ENCODE results near the gene ABCD3. TPM values are rescaled to one million over a fixed set of nuclear protein-coding genes. Genes with fewer than 3 reads are reported as not detected.
A peak's percentile ranks its signal among the peaks of the same experiment; 100 is the strongest.

Gene ABCD3
- total and polyA plus RNA-seq, 2 of the 13 experiments (the other 11 are each of a cell fraction or from before 2014, with no cell fraction given), result 27.5 to 166 TPM

DNA sequence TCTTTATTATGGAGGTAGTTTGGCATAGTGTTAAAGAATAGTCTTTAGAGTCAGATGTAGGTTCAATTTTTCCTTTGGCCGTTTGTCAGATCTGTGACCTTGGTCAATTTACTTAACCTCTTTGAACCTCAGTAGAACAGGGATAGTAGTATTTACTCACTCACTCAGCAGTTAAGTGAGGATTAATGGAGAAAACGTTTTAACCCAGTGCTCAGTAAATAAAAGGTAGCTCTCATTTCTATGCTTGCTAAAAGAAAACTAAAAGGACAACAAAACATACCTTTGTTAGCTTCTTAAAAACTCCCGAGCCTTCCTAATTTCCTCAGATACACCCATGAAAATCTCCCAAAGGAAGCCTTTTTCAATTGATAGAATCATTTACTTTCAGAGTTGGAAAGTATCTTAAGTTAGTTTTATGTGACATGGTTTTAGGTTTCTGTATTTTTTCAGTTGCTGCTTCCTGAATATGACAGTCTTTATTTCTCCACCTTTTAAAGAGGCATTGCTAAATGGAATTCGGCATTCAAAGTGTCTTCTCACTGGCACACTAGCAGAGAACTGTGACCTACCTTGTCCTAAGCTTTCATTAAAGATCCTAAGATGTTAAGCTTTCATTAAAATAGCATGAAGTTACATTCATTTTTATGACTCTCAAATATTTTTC lies 7.8 kb downstream of the ABCD3 start (continued):
- TF ChIP-seq, protein P1, sequence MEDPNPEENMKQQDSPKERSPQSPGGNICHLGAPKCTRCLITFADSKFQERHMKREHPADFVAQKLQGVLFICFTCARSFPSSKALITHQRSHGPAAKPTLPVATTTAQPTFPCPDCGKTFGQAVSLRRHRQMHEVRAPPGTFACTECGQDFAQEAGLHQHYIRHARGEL (CRISPR knock-in tag; IDR thresholded peaks at IDR 0.05), result no peak
- TF ChIP-seq ZNF709 (CRISPR knock-in tag; IDR thresholded peaks at IDR 0.05) (no peak), GFI1 (CRISPR knock-in tag; IDR thresholded peaks at IDR 0.05; ENCODE audit: borderline replicate concordance) (peak; percentile 58; the same call in 1 of the 2 replicates), SMAD1 (CRISPR knock-in tag; IDR thresholded peaks at IDR 0.05; ENCODE audit: borderline replicate concordance, low read depth) (no peak), ZKSCAN1 (IDR thresholded peaks at IDR 0.05; ENCODE audit: low read length) (no peak), TCF12 (IDR thresholded peaks at IDR 0.05) (no peak), TCF12 (CRISPR knock-in tag; IDR thresholded peaks at IDR 0.05) (peak; percentile 33; the same call in 1 of the 2 replicates), PHF5A (CRISPR knock-in tag; IDR thresholded peaks at IDR 0.05; ENCODE audit: low read depth, unreplicated experiment) (peak; percentile 33), JUNB (CRISPR knock-in tag; IDR thresholded peaks at IDR 0.05; ENCODE audit: borderline replicate concordance) (no peak), ZBTB7A (CRISPR knock-in tag; IDR thresholded peaks at IDR 0.05) (no peak), DR1 (CRISPR knock-in tag; IDR thresholded peaks at IDR 0.05) (no peak), IKZF1 (IDR thresholded peaks at IDR 0.05) (no peak), DPF2 (CRISPR knock-in tag; IDR thresholded peaks at IDR 0.05; ENCODE audit: borderline replicate concordance, low read depth) (peak; percentile 82; the same call in 1 of the 2 replicates)
- TF ChIP-seq, protein P2, sequence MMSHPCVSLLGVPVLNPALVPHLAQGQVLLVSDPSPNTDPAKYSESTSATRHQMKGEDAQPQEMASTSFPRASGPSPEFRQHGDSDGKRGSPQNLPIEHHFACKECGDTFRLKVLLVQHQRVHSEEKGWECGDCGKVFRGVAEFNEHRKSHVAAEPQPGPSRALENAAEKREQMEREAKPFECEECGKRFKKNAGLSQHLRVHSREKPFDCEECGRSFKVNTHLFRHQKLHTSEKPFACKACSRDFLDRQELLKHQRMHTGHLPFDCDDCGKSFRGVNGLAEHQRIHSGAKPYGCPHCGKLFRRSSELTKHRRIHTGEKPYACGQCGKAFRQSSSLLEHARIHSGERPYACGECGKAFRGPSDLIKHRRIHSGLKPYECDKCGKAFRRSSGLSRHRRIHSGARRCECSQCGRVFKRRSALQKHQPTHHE (CRISPR knock-in tag; IDR thresholded peaks at IDR 0.05; ENCODE audit: borderline replicate concordance), result no peak
- TF ChIP-seq, protein P3, sequence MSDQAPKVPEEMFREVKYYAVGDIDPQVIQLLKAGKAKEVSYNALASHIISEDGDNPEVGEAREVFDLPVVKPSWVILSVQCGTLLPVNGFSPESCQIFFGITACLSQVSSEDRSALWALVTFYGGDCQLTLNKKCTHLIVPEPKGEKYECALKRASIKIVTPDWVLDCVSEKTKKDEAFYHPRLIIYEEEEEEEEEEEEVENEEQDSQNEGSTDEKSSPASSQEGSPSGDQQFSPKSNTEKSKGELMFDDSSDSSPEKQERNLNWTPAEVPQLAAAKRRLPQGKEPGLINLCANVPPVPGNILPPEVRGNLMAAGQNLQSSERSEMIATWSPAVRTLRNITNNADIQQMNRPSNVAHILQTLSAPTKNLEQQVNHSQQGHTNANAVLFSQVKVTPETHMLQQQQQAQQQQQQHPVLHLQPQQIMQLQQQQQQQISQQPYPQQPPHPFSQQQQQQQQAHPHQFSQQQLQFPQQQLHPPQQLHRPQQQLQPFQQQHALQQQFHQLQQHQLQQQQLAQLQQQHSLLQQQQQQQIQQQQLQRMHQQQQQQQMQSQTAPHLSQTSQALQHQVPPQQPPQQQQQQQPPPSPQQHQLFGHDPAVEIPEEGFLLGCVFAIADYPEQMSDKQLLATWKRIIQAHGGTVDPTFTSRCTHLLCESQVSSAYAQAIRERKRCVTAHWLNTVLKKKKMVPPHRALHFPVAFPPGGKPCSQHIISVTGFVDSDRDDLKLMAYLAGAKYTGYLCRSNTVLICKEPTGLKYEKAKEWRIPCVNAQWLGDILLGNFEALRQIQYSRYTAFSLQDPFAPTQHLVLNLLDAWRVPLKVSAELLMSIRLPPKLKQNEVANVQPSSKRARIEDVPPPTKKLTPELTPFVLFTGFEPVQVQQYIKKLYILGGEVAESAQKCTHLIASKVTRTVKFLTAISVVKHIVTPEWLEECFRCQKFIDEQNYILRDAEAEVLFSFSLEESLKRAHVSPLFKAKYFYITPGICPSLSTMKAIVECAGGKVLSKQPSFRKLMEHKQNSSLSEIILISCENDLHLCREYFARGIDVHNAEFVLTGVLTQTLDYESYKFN (CRISPR knock-in tag; conservative IDR thresholded peaks at IDR 0.05), result peak; percentile 95
- TF ChIP-seq, protein P4, sequence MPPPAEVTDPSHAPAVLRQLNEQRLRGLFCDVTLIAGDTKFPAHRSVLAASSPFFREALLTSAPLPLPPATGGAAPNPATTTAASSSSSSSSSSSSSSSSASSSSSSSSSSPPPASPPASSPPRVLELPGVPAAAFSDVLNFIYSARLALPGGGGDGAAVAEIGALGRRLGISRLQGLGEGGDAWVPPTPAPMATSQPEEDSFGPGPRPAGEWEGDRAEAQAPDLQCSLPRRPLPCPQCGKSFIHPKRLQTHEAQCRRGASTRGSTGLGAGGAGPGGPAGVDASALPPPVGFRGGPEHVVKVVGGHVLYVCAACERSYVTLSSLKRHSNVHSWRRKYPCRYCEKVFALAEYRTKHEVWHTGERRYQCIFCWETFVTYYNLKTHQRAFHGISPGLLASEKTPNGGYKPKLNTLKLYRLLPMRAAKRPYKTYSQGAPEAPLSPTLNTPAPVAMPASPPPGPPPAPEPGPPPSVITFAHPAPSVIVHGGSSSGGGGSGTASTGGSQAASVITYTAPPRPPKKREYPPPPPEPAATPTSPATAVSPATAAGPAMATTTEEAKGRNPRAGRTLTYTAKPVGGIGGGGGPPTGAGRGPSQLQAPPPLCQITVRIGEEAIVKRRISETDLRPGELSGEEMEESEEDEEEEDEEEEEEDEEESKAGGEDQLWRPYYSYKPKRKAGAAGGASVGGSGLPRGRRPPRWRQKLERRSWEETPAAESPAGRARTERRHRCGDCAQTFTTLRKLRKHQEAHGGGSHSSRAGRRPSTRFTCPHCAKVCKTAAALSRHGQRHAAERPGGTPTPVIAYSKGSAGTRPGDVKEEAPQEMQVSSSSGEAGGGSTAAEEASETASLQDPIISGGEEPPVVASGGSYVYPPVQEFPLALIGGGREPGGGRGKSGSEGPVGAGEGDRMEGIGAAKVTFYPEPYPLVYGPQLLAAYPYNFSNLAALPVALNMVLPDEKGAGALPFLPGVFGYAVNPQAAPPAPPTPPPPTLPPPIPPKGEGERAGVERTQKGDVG (CRISPR knock-in tag; IDR thresholded peaks at IDR 0.05; ENCODE audit: borderline replicate concordance), result no peak

All from HepG2 (cell line).